ENCODE measurements around the gene DMBT1. TPM values are rescaled to one million over a fixed set of nuclear protein-coding genes. Genes with fewer than 3 reads are reported as not detected.

DMBT1 gene
- polyA plus RNA-seq, 1 donor (not counting 4 experiments of a cell fraction or from before 2014, with no cell fraction given): 0.04 TPM

DNA sequence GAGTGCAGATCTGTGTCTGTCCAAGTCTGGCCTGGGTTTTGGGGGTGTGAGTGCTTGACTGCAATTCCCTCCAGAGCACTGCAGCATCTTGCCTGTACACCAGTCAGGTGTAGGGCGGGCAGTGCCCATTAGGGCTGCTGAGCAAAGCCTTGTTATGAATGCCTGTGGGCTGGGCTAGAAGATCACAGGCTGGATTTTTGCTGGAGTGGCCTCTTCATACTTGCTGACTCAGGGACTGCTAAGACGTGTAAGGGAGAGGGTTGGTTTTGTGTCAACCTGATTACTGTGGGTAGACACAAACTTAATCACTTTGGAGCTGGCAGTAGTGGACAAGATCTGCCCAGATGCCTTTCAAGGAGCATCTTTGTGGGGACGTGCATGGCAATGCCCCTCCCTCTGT lies 29.6 kb downstream of the DMBT1 start:
- H3K27me3 ChIP-seq (ENCODE audit: control insufficient read depth, extremely low read depth, insufficient read depth, low read length): peaks cover 6% of the 10 kb centered on the region
- no peaks in the 10 kb centered on the region for H3K79me2 ChIP-seq (ENCODE audit: control insufficient read depth, insufficient read depth, low read length)
- FAIRE-seq: peak; percentile 17
- no peak overlapping the region for H3K4me3 ChIP-seq (ENCODE audit: control insufficient read depth in 2 of 3, extremely low read depth in 1 of 3, insufficient read depth in 2 of 3, low read depth in 1 of 3, low read length in 3 of 3)
- H3K4me1 ChIP-seq (ENCODE audit: control insufficient read depth, extremely low read depth, insufficient read depth, low read length): no peaks in the 10 kb centered on the region
- no peaks in the 10 kb centered on the region for H3K36me3 ChIP-seq (ENCODE audit: control insufficient read depth in 2 of 2, extremely low read depth in 1 of 2, insufficient read depth in 2 of 2, low read length in 2 of 2)
- no peak overlapping the region for H3K4me2 ChIP-seq (ENCODE audit: control insufficient read depth, extremely low read depth, insufficient read depth, low read depth, low read length)
- no peaks in the 10 kb centered on the region for H4K20me1 ChIP-seq (ENCODE audit: control insufficient read depth, extremely low read depth, insufficient read depth, low read length)
- H3K9me1 ChIP-seq (ENCODE audit: control insufficient read depth, extremely low read depth, insufficient read depth, low read length): no peaks in the 10 kb centered on the region
- dilution Hi-C loops (cut with MboI; ENCODE audit: extremely low pct_ligation_motif_present, low sequenced_read_pairs): no loop called here
- TF ChIP-seq, protein P1, sequence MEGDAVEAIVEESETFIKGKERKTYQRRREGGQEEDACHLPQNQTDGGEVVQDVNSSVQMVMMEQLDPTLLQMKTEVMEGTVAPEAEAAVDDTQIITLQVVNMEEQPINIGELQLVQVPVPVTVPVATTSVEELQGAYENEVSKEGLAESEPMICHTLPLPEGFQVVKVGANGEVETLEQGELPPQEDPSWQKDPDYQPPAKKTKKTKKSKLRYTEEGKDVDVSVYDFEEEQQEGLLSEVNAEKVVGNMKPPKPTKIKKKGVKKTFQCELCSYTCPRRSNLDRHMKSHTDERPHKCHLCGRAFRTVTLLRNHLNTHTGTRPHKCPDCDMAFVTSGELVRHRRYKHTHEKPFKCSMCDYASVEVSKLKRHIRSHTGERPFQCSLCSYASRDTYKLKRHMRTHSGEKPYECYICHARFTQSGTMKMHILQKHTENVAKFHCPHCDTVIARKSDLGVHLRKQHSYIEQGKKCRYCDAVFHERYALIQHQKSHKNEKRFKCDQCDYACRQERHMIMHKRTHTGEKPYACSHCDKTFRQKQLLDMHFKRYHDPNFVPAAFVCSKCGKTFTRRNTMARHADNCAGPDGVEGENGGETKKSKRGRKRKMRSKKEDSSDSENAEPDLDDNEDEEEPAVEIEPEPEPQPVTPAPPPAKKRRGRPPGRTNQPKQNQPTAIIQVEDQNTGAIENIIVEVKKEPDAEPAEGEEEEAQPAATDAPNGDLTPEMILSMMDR (optimal IDR thresholded peaks at IDR 0.05 in 1 of 3, IDR thresholded peaks at IDR 0.05 in 1 of 3, conservative IDR thresholded peaks at IDR 0.05 in 1 of 3; ENCODE audit: extremely low read depth in 1 of 3, insufficient read depth in 2 of 3, low read length in 3 of 3): no peak
- TF ChIP-seq EZH2 (IDR thresholded peaks at IDR 0.05; ENCODE audit: low read length): no peak
- H2AFZ ChIP-seq (ENCODE audit: control insufficient read depth, low read length): no peak overlapping the region
- H3K9me3 ChIP-seq (ENCODE audit: control insufficient read depth, low read depth, low read length): no peaks in the 10 kb centered on the region
- H3K27ac ChIP-seq (ENCODE audit: control insufficient read depth, insufficient read depth, low read length): no peak overlapping the region
- DNase-seq (ENCODE audit: low read depth, low spot score): no peak
- no peak overlapping the region for H3K9ac ChIP-seq (ENCODE audit: control insufficient read depth, extremely low read depth, insufficient read depth, low read length)

- Histone ChIP-seq H4K20me1 (ENCODE audit: control insufficient read depth, extremely low read depth, insufficient read depth, low read length) (no peaks in the 10 kb centered on the region), H3K4me2 (ENCODE audit: control insufficient read depth, extremely low read depth, insufficient read depth, low read depth, low read length) (no peak overlapping the region), H3K27ac (ENCODE audit: control insufficient read depth, insufficient read depth, low read length) (no peak overlapping the region), H2AFZ (ENCODE audit: control insufficient read depth, low read length) (no peak overlapping the region), H3K9me1 (ENCODE audit: control insufficient read depth, extremely low read depth, insufficient read depth, low read length) (no peaks in the 10 kb centered on the region), H3K27me3 (ENCODE audit: control insufficient read depth, extremely low read depth, insufficient read depth, low read length) (peaks cover 6% of the 10 kb centered on the region), H3K79me2 (ENCODE audit: control insufficient read depth, insufficient read depth, low read length) (no peaks in the 10 kb centered on the region), H3K4me3 (ENCODE audit: control insufficient read depth in 2 of 3, extremely low read depth in 1 of 3, insufficient read depth in 2 of 3, low read depth in 1 of 3, low read length in 3 of 3) (no peak overlapping the region), H3K36me3 (ENCODE audit: control insufficient read depth in 2 of 2, extremely low read depth in 1 of 2, insufficient read depth in 2 of 2, low read length in 2 of 2) (no peaks in the 10 kb centered on the region), H3K9ac (ENCODE audit: control insufficient read depth, extremely low read depth, insufficient read depth, low read length) (no peak overlapping the region), H3K9me3 (ENCODE audit: control insufficient read depth, low read depth, low read length) (no peaks in the 10 kb centered on the region), H3K4me1 (ENCODE audit: control insufficient read depth, extremely low read depth, insufficient read depth, low read length) (no peaks in the 10 kb centered on the region)
- TF ChIP-seq, protein P1 (optimal IDR thresholded peaks at IDR 0.05 in 1 of 3, IDR thresholded peaks at IDR 0.05 in 1 of 3, conservative IDR thresholded peaks at IDR 0.05 in 1 of 3; ENCODE audit: extremely low read depth in 1 of 3, insufficient read depth in 2 of 3, low read length in 3 of 3): no peak
- no peak for TF ChIP-seq EZH2 (IDR thresholded peaks at IDR 0.05; ENCODE audit: low read length)
- dilution Hi-C loops (cut with MboI; ENCODE audit: extremely low pct_ligation_motif_present, low sequenced_read_pairs): no loop called here
- FAIRE-seq (no peak), DNase-seq (ENCODE audit: low read depth, low spot score) (no peak)
Observed at GRCh38 chr10:122591736-122592135, 31.2 kb downstream of the DMBT1 start.

Data from keratinocyte (primary cell).